C4-2B (cell line): ENCODE measurements around the gene ASPN.

Source experiments
- ZFX ChIP-seq: fragments of 450-650 bp; IDR thresholded peaks from 2 replicates; pipeline ENCODE4 v1.6.1; 2017
- TF ChIP-seq, protein P1 (sequence below): fragments of 450-650 bp; conservative IDR thresholded peaks from 2 replicates; pipeline ENCODE4 v1.5.1; 2017; ENCODE audit warnings: mild to moderate bottlenecking

- TF ChIP-seq, protein P1, sequence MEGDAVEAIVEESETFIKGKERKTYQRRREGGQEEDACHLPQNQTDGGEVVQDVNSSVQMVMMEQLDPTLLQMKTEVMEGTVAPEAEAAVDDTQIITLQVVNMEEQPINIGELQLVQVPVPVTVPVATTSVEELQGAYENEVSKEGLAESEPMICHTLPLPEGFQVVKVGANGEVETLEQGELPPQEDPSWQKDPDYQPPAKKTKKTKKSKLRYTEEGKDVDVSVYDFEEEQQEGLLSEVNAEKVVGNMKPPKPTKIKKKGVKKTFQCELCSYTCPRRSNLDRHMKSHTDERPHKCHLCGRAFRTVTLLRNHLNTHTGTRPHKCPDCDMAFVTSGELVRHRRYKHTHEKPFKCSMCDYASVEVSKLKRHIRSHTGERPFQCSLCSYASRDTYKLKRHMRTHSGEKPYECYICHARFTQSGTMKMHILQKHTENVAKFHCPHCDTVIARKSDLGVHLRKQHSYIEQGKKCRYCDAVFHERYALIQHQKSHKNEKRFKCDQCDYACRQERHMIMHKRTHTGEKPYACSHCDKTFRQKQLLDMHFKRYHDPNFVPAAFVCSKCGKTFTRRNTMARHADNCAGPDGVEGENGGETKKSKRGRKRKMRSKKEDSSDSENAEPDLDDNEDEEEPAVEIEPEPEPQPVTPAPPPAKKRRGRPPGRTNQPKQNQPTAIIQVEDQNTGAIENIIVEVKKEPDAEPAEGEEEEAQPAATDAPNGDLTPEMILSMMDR = no peak
- TF ChIP-seq ZFX = no peak
These were observed 59.5 kb downstream of the ASPN start for GRCh38 chr9:92422611-92423338.
